NCI-H510A (cell line): Measurements from ENCODE around the gene HNRNPCL4.
"Not testable (repeated sequence)": the region's sequence is repeated elsewhere in the genome, so short reads cannot be mapped to it uniquely, and the experiment has no call there.

Source experiments
- DNase-seq: peaks from one replicate; lab custom pipeline; 2025; lab: John Stamatoyannopoulos, UW

Gene HNRNPCL4

GRCh38 chr1:13165531-13165930, at the start of gene HNRNPCL4:
Gene HNRNPCL4 (minus strand): TSS chr1:13165631. CDS start chr1:13165467, 164 bp downstream.
- DNase-seq, result not testable (repeated sequence)

DNA sequence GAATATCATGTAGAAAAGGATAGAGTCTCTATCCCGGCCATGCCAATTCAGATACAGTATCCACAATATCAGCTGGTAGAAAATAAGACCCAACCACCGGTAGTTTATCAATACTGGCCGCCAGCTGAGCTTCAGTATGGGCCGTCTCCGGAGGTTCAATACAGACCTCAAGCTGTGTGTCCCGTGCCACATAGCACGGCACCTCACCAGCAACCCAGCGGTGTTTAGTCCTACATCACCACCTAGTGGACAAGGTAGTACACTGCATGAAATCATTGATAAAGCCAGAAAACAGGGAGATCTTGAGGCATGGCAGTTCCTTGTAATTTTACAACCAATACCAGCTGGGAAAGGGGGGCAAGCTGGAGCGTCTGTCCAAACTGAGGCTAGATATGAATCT, 43.3 kb upstream of the HNRNPCL4 start:
- DNase-seq, result not testable (repeated sequence)

- not testable (repeated sequence) for DNase-seq
Observed at GRCh38 chr1:13201309-13201708, 35.9 kb upstream of the HNRNPCL4 start, which contains the start of gene PRAMEF13. Gene PRAMEF13 (minus strand): TSS chr1:13201409. CDS start chr1:13199589, 1,820 bp downstream.

- DNase-seq, result not testable (repeated sequence)
Observed at GRCh38 chr1:13171548-13171947, 6.1 kb upstream of the HNRNPCL4 start, which contains the start of gene PRAMEF9. Gene PRAMEF9 (plus strand): TSS chr1:13171848. CDS start chr1:13175281, 3,433 bp downstream.

DNA sequence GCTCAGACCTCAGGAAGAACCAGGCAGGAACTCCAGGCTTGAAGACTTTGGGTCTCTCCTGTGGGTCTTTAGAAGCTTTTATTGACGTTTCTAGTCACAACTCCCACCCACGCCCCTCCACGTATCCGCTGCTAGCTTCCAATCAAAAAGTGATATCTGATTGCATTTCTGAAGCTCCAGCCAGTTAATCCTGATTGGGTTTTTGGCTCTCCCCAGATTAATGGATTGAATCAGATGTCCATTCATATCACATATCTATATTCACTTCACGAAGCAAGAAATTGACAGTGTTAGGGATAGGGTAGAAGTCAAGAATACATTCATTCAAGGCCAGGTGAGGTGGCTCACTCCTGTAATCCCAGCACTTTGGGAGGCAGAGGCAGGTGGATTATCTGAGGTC, 9.5 kb downstream of the HNRNPCL4 start, which contains the start of gene PRAMEF26:
Gene PRAMEF26, minus strand, starts transcription at position 101 of the 400 bp plus-strand sequence. CDS start 2,914 bp downstream, outside the sequence.
- not testable (repeated sequence) for DNase-seq

GRCh38 chr1:13116754-13117153, 48.7 kb downstream of the HNRNPCL4 start, which contains the start of gene HNRNPCL2:
Gene HNRNPCL2 (minus strand): TSS chr1:13116854. CDS start chr1:13116400, 454 bp downstream.
- DNase-seq, result not testable (repeated sequence)
